PFSK-1 (cell line): Measurements from ENCODE around the gene TNS1.

Source experiments
- FOXP2 ChIP-seq: optimal IDR thresholded peaks from 2 replicates; pipeline ENCODE3; 2011; ENCODE audit warnings: borderline replicate concordance, control low read depth, inconsistent platforms; ENCODE audit not compliant: insufficient read depth; ENCODE audit errors: extremely low read length, extremely low read depth
- POLR2AphosphoS5 ChIP-seq: IDR thresholded peaks from 2 replicates; pipeline ENCODE4 v1.6.1; 2012; ENCODE audit warnings: low read depth, mild to moderate bottlenecking, control low read depth, low read length, moderate library complexity
- REST ChIP-seq, 2 experiments: IDR thresholded peaks; 2 replicates each; pipeline versions ENCODE4 v1.6.1 to v1.8.0; 2011 to 2012; ENCODE audit warnings: low read depth in 2 of 2, low read length in 2 of 2, control low read depth in 1 of 2, inconsistent platforms in 1 of 2, mild to moderate bottlenecking in 1 of 2, moderate library complexity in 1 of 2; ENCODE audit not compliant: insufficient read depth in 1 of 2
- SIN3A ChIP-seq: IDR thresholded peaks from 2 replicates; pipeline ENCODE4 v1.6.1; 2012; ENCODE audit warnings: mild to moderate bottlenecking, low read length, moderate library complexity, borderline replicate concordance; ENCODE audit not compliant: insufficient read depth
- TAF1 ChIP-seq: IDR thresholded peaks from 2 replicates; pipeline ENCODE4 v1.6.1; 2012; ENCODE audit warnings: low read length, control low read depth, borderline replicate concordance; ENCODE audit not compliant: insufficient read depth

DNA sequence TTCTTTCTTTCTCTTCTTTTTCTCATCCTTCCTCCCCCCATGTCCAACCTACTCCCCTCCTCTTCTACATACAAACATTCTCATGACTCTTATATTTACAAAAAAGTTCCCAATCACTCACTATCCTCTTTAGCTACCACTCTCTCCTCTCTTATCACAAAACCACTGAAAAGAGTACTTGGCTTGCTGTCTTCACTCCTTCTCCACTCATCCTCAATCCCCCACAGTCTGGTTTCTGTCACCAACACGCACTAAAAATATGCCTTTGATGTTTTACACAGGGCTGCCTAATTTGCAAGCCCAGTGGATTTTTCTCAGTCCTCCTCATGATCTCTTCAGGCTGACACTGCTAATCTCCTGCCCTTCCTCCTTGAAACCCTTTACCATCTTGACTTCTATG, 159.5 kb downstream of the TNS1 start:
- TF ChIP-seq REST (IDR thresholded peaks at IDR 0.05; ENCODE audit: insufficient read depth in 1 of 2, low read depth in 2 of 2, low read length in 2 of 2), result no peak
- no peak for TF ChIP-seq POLR2AphosphoS5
- TF ChIP-seq TAF1, result no peak
- no peak for TF ChIP-seq SIN3A
- TF ChIP-seq FOXP2, result no peak
